GM12872 (cell line): ENCODE data around the gene MYBPC2.

ENCODE experiments used
- CTCF ChIP-seq: IDR thresholded peaks from 3 replicates; pipeline ENCODE4 v1.5.1; 2011; ENCODE audit warnings: low read depth, mild to moderate bottlenecking, low read length, moderate library complexity; ENCODE audit not compliant: insufficient read depth

The MYBPC2 gene

GRCh38 chr19:50414864-50415660 lies 17.6 kb upstream of the MYBPC2 start:
- TF ChIP-seq CTCF: peak; percentile 96

- no peak for TF ChIP-seq CTCF
Measured at GRCh38 chr19:50415661-50416033, 17.0 kb upstream of the MYBPC2 start.

GRCh38 chr19:50416034-50416977 lies 16.4 kb upstream of the MYBPC2 start:
- TF ChIP-seq CTCF: 0 out of 3 replicates have a peak, but pooled peaks have one; percentile 21

GRCh38 chr19:50417111-50418081 lies 15.3 kb upstream of the MYBPC2 start:
- TF ChIP-seq CTCF: no peak

GRCh38 chr19:50418176-50419021 lies 14.3 kb upstream of the MYBPC2 start, which contains the start of gene SPIB:
SPIB (plus strand) TSS chr19:50418938; CDS start chr19:50418963, 25 bp downstream.
- TF ChIP-seq CTCF: no peak

GRCh38 chr19:50419022-50419579 lies 13.6 kb upstream of the MYBPC2 start:
- TF ChIP-seq CTCF: no peak
